ENCODE results near the gene GNAI1. TPM values are rescaled to one million over a fixed set of nuclear protein-coding genes. Genes with fewer than 3 reads are reported as not detected.
A peak's percentile ranks its signal among the peaks of the same experiment; 100 is the strongest.

Gene GNAI1
- 10 to 100 TPM in 11 of 12 donors, not detected in 1; 30.7 to 63.6 (median 41.6) TPM for polyA plus RNA-seq (ENCODE audit: insufficient read length in 12 of 12)
- long read RNA-seq, donor 1, full-length matches to known transcripts, result 18 of 23 reads
- long read RNA-seq, donor 1, partial matches to known transcripts, result 5 of 23 reads
- long read RNA-seq, donor 1, other reads (novel, unspliced or antisense), result 0 of 23 reads
- long read RNA-seq, donor 2, full-length matches to known transcripts, result 13 of 13 reads
- long read RNA-seq, donor 2, partial matches to known transcripts, result 0 of 13 reads
- long read RNA-seq, donor 2, other reads (novel, unspliced or antisense), result 0 of 13 reads
- long read RNA-seq, donor 3, full-length matches to known transcripts, result 5 of 5 reads
- long read RNA-seq, donor 3, partial matches to known transcripts, result 0 of 5 reads
- long read RNA-seq, donor 3, other reads (novel, unspliced or antisense), result 0 of 5 reads
- long read RNA-seq, donor 4, full-length matches to known transcripts, result 9 of 9 reads
- long read RNA-seq, donor 4, partial matches to known transcripts, result 0 of 9 reads
- long read RNA-seq, donor 4, other reads (novel, unspliced or antisense), result 0 of 9 reads
- long read RNA-seq, donor 5, full-length matches to known transcripts, result 21 of 21 reads
- long read RNA-seq, donor 5, partial matches to known transcripts, result 0 of 21 reads
- long read RNA-seq, donor 5, other reads (novel, unspliced or antisense), result 0 of 21 reads
- long read RNA-seq, donor 6, full-length matches to known transcripts, result 7 of 7 reads
- long read RNA-seq, donor 6, partial matches to known transcripts, result 0 of 7 reads
- long read RNA-seq, donor 6, other reads (novel, unspliced or antisense), result 0 of 7 reads
- long read RNA-seq, donor 7, full-length matches to known transcripts, result 6 of 6 reads
- long read RNA-seq, donor 7, partial matches to known transcripts, result 0 of 6 reads
- long read RNA-seq, donor 7, other reads (novel, unspliced or antisense), result 0 of 6 reads
- long read RNA-seq, donor 8, full-length matches to known transcripts, result 15 of 15 reads
- long read RNA-seq, donor 8, partial matches to known transcripts, result 0 of 15 reads
- long read RNA-seq, donor 8, other reads (novel, unspliced or antisense), result 0 of 15 reads
- long read RNA-seq, donor 9, full-length matches to known transcripts, result 12 of 12 reads
- long read RNA-seq, donor 9, partial matches to known transcripts, result 0 of 12 reads
- long read RNA-seq, donor 9, other reads (novel, unspliced or antisense), result 0 of 12 reads
- long read RNA-seq, donor 10, full-length matches to known transcripts, result 16 of 16 reads
- long read RNA-seq, donor 10, partial matches to known transcripts, result 0 of 16 reads
- long read RNA-seq, donor 10, other reads (novel, unspliced or antisense), result 0 of 16 reads
- long read RNA-seq, donor 11, full-length matches to known transcripts, result 21 of 29 reads
- long read RNA-seq, donor 11, partial matches to known transcripts, result 8 of 29 reads
- long read RNA-seq, donor 11, other reads (novel, unspliced or antisense), result 0 of 29 reads

DNA sequence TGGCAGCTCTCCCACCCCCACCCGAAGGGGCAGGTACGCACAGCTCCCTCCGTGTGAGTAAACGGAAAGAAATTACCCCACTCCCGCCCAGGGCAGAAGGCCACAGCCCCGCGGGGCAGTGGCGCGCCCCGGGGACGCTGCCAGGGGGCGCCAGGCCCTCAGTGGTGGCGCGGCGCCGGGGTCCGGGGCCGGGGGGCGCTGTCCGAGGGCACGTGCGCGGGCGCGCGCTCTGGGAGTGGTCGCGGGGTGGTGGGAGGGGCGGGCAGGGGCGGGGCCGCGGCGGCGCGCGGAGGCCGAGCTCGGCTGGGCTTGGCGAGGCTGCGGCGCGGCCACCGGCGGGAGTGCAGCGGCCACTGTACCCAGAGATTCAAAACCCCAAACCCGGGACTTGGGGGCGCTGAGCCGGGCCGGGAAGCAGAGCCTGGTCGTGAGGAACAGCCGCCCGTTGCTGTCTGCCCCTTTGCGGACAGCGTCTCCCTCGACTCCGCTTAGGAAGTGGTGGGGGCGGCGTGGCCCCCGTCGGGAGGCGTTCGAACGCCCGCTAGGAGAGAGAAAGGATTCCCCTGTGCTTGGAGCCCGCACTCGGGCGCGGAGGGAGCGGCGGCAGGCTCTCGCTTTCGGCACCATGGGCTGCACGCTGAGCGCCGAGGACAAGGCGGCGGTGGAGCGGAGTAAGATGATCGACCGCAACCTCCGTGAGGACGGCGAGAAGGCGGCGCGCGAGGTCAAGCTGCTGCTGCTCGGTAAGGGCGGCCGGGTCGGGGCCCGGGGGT lies at the start of gene GNAI1:
Gene GNAI1, plus strand, starts transcription at position 296 of the 773 bp plus-strand sequence. Its CDS starts 330 bp downstream, at position 626.
- DNase-seq, result peak; percentile 70

DNA sequence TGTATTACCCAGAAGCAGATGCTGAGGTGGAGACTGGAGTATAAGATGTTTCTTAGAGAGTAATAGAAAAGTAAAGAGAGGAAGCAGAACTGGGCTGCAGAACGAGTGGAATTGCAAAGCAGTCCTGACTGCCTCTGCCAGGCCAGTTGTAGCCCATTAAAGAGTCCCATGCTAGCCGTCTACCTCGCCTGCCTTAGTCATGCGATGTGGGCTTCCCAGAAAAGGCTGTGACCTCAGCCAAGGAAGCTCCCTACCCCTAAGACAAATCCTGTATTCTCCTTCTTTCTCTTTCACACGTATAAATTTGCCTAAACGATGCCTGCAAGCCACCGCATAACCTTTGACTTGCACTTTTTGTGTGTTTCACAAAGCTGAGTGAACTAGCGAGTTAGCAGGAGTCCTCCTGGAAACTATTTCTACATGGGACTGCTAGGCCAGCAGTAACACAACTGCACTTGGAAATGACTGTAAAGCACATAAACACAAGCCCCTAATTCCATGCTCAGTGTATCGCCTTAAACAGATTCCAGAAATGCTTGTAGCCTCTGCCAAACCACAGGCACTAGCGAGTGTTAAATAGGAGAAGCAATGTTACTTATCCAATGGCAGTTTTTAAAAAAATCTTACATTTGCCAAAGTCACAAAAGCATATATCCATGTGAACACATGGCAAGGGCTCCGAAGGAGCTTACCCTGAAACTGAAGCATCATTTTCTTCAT lies 47.4 kb upstream of the GNAI1 start:
- DNase-seq, result peak; percentile 29

DNA sequence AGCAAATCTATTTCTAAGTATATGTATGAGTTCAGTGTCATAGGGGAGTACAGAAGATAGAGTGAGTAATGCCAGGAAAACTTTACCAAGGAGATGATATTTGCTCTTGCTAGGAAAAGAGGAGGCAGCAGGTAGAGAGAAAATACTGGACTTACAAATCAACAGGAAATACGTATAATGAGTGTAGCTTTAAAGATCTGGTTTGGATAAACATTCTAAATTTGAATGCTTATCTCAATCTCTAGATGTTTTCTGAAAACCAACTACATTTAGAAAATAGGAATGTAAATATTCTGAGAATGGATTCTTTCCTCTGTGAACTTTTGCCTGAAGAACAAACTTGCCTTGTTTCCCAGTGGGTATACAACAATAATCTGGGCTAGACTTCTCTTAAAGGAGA lies 46.9 kb upstream of the GNAI1 start:
- peak; percentile 7 for DNase-seq

DNA sequence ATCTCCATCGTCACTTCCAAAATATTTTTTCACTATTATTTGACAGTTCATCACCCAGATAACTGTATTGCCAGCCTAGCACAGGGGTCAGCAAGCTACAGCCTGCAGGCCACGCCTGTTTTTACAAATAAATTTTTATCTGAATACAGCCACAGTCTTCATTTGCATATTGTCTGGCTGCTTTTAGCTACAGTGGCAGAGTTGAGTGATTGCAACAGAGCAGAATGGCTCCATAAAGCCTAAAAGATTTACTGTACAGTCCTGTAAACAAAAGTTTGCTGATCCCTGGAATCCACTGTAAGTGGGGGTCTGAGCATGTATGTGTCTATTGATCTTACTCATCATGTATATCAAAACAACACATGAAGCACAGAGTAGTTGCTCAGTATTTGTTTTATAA lies 45.9 kb upstream of the GNAI1 start:
- no peak for DNase-seq

DNA sequence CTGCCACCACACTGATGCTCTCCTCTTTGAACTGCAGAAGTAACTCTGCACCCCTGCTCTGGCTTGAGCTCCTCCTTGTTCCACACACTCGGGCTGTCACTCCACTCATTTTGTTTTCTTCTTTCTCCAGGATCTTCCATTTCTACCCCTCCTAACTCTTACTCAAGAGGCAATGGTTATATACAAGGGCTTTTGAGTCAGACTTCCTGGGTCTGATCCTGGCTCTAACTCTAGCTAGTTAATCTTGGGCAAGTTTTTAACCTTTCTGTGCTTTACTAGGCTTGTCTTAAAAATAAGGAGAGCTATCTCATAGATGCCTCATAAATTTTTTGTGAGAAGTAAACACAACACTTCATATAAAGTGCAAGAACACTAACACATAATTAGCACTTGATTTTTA lies 45.3 kb upstream of the GNAI1 start:
- DNase-seq, result no peak

DNA sequence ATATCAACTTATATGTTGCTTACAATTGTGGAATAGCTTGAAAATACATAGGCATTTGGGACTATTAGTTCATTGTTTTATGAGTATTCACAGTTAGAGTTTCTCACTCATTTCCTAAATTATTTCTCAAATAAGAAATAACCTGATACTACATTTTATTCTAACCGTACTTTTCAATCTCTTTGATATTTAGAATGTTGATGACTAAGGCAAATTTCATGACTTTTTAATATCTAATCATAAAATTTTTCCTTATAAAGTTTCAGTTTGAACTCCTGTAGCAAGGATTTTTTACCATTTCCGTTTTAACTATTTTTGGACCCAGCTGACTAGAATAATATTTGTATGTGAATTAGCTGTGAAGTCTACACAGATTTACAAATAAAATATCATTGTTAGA lies 41.3 kb upstream of the GNAI1 start:
- DNase-seq, result no peak

DNA sequence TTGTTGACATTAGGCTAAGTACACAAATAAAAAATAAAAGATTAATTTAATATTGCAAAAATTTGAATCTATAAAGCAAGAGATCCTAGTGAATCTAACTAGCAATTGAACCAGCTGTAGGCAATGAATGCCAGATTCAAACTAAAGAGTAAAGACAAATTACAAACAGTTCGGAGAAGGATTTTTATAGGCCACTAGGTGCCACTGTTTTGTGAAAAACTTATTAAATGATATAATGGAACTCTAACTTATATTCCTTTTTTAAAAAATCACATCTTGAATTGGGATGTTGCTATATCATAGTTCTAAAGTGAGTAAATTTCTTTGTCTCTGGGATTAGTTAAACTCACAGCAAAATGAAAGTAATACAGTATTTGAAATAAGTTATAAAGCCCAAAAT lies 39.1 kb upstream of the GNAI1 start:
- peak; percentile 21 for DNase-seq

DNA sequence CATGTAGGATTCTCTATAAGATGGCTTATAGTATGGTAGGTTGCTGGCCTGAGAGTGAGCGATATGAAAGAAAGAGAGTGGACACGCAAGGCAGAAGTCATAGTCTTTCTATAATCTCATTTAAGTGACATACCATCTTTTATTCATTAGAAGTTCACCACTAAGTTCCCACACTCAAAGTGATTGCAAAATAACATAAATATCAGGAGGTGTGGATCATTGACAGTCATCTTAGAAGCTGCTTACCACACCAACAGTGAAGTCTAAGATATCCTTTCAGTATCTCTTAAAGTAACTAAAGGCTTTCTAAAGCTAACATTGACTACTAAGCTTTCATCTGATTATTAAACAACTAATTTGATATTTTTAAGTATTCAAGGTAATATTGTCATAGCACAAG lies 36.9 kb upstream of the GNAI1 start:
- DNase-seq, result no peak

DNA sequence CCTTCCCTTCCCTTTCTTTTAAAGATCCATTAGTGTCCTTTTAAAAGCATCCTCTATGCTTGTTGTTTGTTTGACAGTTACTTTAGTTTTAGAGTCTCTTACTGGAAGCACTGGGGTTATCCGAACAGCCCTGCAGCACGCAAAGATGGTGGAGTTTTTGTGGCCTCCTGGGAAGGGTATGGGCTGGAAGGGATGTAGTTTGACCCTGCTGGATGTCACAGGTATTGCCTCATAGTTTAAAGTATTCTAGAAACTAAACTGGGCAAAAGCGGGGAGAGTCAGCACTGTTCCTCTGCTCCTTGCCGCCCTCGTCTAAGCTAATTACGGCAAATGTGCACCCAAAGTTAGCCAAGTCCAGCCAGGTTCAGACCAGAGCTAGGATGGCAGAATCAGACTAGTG lies 35.8 kb upstream of the GNAI1 start:
- no peak for DNase-seq

DNA sequence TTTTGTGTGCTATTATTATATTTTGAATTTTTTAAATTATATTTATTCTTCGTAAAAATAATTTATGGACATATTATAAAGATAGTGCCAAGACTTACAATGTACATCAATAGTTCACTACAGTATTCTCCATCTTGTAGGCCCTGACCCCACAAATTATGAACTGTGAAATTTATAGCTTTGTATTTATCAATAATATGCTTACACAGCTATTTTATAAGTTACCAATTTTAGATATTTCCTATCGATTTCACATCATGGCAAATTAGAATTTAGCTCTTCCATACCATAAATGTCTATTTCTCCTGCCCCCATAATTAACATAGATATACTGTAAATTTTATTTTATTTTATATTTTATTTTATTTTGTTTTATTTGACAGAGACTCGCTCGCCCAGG lies 34.4 kb upstream of the GNAI1 start:
- no peak for DNase-seq

DNA sequence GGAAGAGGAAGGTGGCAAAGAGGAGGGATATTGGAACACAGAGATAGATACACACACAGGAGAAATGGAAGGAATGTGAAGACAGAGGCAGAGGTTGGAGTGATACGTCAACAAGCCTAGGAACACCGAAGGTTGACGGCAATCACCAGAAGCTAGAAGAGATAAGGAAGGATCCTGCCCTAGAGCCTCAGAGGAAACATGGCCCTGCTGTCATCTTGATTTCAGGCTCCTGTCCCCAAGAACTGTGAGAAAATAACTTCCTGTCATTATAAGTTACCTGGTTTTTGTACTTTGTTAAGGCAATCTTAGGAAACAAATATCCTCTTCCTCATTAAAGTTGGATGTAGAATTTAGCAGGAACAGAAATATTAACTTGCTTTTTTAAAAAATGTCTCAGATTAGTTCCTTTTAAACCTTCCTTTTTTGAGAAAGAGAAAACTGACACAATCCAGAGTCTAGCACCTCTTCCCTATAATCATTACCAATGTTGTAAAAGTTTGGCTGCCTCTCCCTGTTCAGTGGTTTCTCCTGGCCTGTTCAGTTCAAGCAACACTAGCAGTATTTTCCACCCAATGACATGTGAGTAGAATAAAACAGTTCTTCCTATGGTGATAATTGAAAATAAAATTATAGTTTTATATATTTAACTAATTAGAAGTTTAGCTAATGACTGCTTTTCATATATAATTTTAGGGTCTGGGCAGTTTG lies 28.8 kb upstream of the GNAI1 start:
- no peak for DNase-seq

DNA sequence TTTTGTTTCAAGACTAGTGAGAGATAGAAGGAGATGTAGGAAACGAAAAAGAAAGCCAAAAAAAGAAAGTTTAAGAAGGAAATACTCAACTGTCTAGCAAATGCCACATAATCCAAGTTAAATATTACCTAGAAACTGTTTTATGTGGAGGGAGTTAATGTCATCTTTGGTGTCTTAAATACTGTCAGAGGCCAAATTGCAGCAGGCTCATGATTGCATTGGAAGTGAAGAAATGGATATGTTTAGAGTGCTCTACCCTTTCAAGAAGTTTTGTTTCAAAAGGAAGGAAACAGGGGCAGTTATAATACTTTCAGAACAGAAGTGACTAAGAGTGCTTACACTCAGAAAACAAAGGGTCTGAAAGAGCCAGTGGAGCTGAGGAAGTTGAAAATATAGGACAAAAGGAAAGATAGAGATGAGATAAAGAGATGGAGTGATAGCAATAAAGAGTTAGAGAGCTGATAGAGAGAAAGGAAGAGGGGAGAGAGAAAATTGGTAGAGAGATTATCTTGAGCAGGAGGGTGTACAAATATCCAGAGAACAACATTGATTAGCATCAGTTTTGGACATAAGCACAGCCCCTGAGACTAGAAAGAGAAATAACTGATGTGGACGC lies 28.0 kb upstream of the GNAI1 start:
- no peak for DNase-seq

DNA sequence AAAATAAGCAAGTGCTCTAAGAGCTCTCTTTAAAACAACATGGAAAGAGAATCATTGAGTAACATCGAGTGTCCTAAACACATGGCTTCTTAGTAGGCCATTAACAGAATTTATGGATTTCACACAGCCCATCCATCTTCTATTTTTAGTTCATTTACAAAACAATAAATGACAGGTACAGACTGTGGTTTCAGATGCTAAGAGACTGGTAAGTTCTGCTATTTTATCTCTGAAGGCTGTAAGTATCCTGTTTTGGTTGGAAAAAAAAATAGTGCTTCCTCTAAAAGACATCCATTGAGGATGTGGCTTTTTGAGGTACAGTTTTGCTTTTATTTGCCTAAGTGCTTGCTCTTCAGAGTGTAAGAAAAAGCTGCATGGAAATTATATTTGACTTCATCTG lies 27.4 kb upstream of the GNAI1 start:
- DNase-seq, result no peak

DNA sequence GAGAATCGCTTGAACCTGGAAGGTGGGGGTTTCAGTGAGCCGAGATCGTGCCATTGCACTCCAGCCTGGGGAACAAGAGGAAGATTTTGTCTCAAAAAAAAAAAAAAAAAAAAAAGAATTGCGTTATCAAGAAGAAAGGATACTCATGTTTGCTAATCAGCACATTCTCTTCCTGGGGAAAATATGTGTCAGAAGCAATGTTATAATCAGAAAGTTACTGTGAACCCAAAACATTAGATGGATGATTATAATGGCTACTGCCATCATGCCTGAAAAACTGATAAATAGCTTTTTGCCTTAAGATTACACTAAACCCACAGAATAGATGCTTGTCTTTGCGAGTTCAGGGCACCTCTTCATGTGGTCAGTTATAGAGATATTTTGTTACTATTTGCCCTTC lies 24.3 kb upstream of the GNAI1 start:
- no peak for DNase-seq

DNA sequence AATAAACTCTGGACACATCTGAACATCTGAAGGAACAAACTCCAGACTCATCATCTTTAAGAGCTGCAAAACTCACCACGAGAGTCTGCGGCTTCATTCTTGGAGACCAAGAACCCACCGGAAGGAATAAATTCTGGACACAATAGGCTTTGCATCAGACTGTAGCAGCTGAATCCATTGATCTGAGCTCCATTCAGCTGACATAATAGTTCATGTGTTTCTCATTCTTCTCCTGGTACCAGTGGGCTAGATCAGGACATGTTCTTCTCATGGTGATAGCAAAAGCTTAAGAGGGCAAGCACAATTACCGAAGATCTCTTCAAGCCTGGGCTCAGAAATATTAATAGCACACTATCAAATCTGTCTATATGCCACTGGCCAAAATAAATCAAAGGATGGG lies 20.5 kb upstream of the GNAI1 start:
- no peak for DNase-seq

DNA sequence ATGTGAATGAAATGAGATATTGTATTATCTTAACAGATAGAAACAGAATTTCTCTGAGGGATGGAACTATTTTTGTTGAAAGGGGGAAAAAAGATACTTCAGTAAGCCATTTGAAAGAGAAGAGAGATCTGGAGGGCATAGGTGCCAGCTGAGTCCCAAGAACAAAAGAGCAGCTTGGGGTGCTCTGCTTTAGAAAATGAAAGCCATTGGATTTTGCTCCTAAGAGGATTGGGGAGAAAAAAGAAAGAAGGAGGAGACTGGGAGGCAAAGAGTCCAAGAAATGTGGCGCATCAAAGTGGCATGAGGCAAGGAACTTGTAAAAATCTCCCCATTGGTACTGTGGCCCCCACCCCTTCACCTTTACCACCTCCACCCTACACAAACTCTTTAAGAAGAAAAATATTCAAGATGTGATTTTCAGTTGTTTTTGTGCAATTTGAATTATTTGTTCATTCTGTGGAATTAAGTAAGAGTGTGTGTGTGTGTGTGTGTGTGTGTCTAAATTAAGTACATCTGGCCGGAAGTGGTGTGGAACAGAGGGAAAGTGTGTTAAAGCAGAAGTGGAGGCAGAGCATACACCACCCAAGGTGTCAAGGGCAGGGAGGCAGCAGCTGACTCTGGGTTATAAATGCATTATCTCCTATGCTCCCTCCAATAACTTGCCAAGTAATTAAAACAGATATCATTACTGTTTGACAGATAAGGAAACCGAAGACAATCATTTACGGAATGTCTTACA lies 9.9 kb upstream of the GNAI1 start:
- no peak for DNase-seq

DNA sequence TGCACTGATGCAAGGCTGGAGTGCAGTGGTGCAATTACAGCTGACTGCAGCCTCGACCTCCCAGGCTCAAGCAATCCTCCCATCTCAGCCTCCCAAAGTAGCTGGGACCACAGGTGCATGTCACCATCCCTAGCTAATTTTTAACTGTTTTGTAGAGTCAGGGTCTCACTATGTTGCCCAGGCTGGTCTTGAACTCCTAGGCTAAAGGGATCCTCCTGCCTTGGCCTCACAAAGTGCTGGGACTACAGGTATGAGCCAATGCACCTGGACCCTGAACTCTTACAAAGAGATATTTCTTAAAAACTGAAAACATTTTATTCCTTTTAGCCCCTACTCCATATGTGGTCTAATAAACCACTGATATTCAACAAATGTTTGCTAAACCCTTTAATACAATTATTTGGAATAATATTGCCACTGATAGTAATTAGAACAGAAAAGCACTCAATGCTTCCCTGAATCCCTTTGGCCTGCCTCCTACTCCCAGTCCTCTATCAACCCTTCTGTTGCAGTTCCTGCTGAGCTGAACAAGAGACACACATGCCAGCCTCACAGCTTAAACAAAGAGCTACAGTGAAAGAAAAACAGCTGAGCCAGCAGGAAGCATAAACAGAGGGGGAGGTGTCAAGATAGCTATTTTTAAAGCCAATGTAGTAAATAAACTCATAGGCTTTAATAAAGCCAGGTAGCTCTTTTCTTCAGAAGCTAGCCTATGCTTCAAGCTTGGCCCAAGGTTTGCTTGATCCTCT lies 7.0 kb upstream of the GNAI1 start:
- DNase-seq, result no peak

DNA sequence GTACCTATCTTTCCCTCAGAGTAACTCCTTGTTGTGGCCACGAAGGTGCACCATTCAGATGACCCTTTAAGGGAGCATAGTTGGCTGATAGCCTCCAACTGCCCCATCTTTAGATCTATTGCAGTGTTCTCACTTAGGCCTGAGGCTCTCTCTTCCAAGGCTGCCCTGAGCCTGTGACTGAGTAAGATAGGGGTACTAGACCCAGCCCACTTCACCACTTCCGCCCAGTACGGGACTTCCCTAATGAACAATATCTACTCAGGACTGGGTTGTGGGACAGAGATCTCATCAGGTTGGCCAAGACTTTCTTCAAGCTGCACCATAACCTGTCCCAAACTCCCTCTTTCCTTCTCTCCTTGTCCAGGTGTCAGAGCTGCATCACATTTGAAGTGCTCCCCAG lies 5.7 kb upstream of the GNAI1 start:
- DNase-seq, result no peak

All from muscle of arm (tissue), 14 donors.